ENCODE results near the gene ZNF692.

DNA sequence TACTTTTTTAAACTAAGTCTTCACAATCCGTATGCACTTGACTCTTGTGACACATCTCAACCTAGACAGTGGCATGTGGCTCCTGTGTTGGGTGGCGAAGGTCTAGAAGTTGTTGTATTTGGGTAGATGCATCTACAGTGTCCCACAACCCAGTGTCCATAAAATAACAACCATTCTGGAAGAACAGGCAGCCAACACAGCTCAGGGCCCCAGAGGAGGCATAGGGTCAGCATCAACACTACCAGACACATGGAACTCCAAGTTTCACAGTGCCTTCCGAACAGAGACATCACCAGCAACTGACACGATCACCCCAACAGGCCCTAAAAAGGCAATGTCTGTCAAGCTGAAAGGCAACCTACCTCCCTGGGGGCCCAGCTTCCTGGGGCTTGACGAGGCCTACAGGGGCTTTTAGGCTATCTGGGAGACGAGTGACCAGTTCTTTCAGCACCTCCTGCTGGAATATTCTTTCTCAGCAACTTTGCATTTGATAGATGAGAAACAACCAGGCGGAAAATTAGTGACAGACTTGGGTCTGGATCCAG is 38.8 kb downstream of the ZNF692 start:
- TF ChIP-seq, protein P1, sequence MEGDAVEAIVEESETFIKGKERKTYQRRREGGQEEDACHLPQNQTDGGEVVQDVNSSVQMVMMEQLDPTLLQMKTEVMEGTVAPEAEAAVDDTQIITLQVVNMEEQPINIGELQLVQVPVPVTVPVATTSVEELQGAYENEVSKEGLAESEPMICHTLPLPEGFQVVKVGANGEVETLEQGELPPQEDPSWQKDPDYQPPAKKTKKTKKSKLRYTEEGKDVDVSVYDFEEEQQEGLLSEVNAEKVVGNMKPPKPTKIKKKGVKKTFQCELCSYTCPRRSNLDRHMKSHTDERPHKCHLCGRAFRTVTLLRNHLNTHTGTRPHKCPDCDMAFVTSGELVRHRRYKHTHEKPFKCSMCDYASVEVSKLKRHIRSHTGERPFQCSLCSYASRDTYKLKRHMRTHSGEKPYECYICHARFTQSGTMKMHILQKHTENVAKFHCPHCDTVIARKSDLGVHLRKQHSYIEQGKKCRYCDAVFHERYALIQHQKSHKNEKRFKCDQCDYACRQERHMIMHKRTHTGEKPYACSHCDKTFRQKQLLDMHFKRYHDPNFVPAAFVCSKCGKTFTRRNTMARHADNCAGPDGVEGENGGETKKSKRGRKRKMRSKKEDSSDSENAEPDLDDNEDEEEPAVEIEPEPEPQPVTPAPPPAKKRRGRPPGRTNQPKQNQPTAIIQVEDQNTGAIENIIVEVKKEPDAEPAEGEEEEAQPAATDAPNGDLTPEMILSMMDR (CRISPR knock-in tag; IDR thresholded peaks at IDR 0.05), result no peak
- no peak for TF ChIP-seq NR1H2 (CRISPR knock-in tag; IDR thresholded peaks at IDR 0.05; ENCODE audit: borderline replicate concordance, low read depth)
- TF ChIP-seq CBX2 (IDR thresholded peaks at IDR 0.05; ENCODE audit: low read depth, low read length), result no peak
- no peak for TF ChIP-seq CBX2 (CRISPR knock-in tag; IDR thresholded peaks at IDR 0.05; ENCODE audit: low read depth)
- TF ChIP-seq ARHGAP35 (CRISPR knock-in tag; IDR thresholded peaks at IDR 0.05; ENCODE audit: borderline replicate concordance), result no peak
- no peak for TF ChIP-seq SP1 (IDR thresholded peaks at IDR 0.05)
- TF ChIP-seq SP1 (CRISPR knock-in tag; IDR thresholded peaks at IDR 0.05), result no peak
- no peak for TF ChIP-seq FOXJ3 (CRISPR knock-in tag; IDR thresholded peaks at IDR 0.05; ENCODE audit: borderline replicate concordance)
- no peak for TF ChIP-seq ZNF501 (CRISPR knock-in tag; IDR thresholded peaks at IDR 0.05)
- TF ChIP-seq, protein P2, sequence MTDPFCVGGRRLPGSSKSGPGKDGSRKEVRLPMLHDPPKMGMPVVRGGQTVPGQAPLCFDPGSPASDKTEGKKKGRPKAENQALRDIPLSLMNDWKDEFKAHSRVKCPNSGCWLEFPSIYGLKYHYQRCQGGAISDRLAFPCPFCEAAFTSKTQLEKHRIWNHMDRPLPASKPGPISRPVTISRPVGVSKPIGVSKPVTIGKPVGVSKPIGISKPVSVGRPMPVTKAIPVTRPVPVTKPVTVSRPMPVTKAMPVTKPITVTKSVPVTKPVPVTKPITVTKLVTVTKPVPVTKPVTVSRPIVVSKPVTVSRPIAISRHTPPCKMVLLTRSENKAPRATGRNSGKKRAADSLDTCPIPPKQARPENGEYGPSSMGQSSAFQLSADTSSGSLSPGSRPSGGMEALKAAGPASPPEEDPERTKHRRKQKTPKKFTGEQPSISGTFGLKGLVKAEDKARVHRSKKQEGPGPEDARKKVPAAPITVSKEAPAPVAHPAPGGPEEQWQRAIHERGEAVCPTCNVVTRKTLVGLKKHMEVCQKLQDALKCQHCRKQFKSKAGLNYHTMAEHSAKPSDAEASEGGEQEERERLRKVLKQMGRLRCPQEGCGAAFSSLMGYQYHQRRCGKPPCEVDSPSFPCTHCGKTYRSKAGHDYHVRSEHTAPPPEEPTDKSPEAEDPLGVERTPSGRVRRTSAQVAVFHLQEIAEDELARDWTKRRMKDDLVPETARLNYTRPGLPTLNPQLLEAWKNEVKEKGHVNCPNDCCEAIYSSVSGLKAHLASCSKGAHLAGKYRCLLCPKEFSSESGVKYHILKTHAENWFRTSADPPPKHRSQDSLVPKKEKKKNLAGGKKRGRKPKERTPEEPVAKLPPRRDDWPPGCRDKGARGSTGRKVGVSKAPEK (CRISPR knock-in tag; IDR thresholded peaks at IDR 0.05; ENCODE audit: borderline replicate concordance), result no peak
- TF ChIP-seq, protein P3, sequence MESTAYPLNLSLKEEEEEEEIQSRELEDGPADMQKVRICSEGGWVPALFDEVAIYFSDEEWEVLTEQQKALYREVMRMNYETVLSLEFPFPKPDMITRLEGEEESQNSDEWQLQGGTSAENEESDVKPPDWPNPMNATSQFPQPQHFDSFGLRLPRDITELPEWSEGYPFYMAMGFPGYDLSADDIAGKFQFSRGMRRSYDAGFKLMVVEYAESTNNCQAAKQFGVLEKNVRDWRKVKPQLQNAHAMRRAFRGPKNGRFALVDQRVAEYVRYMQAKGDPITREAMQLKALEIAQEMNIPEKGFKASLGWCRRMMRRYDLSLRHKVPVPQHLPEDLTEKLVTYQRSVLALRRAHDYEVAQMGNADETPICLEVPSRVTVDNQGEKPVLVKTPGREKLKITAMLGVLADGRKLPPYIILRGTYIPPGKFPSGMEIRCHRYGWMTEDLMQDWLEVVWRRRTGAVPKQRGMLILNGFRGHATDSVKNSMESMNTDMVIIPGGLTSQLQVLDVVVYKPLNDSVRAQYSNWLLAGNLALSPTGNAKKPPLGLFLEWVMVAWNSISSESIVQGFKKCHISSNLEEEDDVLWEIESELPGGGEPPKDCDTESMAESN (CRISPR knock-in tag; conservative IDR thresholded peaks at IDR 0.05), result no peak
- no peak for TF ChIP-seq GZF1 (CRISPR knock-in tag; IDR thresholded peaks at IDR 0.05)
- TF ChIP-seq, protein P4, sequence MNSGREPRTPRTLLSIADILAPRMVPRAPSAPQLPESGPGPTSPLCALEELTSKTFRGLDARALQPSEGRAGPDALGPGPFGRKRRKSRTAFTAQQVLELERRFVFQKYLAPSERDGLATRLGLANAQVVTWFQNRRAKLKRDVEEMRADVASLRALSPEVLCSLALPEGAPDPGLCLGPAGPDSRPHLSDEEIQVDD (CRISPR knock-in tag; IDR thresholded peaks at IDR 0.05; ENCODE audit: borderline replicate concordance), result no peak
- TF ChIP-seq HDAC2 (CRISPR knock-in tag; IDR thresholded peaks at IDR 0.05), result no peak
- no peak for TF ChIP-seq ESRRA (CRISPR knock-in tag; IDR thresholded peaks at IDR 0.05; ENCODE audit: low read depth)

All from HepG2 (cell line).